Measurements from ENCODE around the gene CEP164. TPM values are rescaled to one million over a fixed set of nuclear protein-coding genes. Genes with fewer than 3 reads are reported as not detected.

Gene CEP164
- total and polyA plus RNA-seq, 2 of the 8 experiments (the other 6 are each of a cell fraction or from before 2014, with no cell fraction given) = 8.4 to 20.8 TPM

DNA sequence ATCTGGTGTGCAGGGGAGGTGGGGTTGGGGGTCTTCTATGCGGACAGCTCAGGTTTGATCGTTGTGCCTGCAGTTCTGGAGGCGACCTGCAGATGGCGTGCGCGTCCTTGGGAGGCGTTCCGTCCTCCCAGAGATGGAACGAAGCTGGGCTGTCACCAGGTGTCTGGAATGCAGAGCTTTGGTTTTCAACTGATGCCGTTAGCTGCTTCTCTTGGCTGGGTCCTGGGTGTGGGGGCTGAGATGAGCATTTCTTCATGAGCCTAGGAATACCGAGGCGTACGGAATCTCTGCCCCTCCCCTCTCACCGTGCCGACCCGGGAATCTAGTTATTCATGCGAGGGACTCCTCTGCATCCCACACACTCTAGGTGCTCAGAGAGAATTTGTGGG lies 98.6 kb downstream of the CEP164 start:
- FAIRE-seq (peak; percentile 95), DNase-seq (ENCODE audit: low read depth in 1 of 2, low spot score in 2 of 2) (peak; percentile 57 to 99)
- Histone ChIP-seq H2AK5ac (ENCODE audit: low read depth, low read length) (no peak overlapping the region), H2AFZ (ENCODE audit: low read length) (no peak overlapping the region), H3K18ac (ENCODE audit: extremely low read depth, low read length) (no peak overlapping the region; the same call in 1 of the 2 replicates), H4K5ac (ENCODE audit: insufficient read length, low read depth, low read length) (no peak overlapping the region), H3K79me2 (ENCODE audit: control insufficient read depth in 1 of 2, insufficient read depth in 2 of 2, low read length in 2 of 2) (no peaks in the 10 kb centered on the region), H4K20me1 (replicated peaks in 1 of 2; ENCODE audit: control insufficient read depth in 1 of 2, insufficient read depth in 2 of 2, low read length in 2 of 2) (no peaks in the 10 kb centered on the region), H3K4me1 (replicated peaks in 1 of 4; ENCODE audit: control insufficient read depth in 3 of 4, insufficient read depth in 4 of 4, low read length in 3 of 4) (peaks cover 0 to 7% (median 4%) of the 10 kb centered on the region in 4 experiments; a peak in 6 of 7 replicates), H3K4ac (replicated peaks; ENCODE audit: insufficient read length, low read depth, low read length) (no peak overlapping the region), H3K9me3 (ENCODE audit: insufficient read depth in 2 of 2, low read depth in 1 of 2, low read length in 1 of 2) (no peaks in the 10 kb centered on the region), H2BK120ac (replicated peaks; ENCODE audit: low read depth, low read length) (no peak overlapping the region), H3K27ac (ENCODE audit: low read depth, low read length) (no peak overlapping the region), H2BK20ac (ENCODE audit: low read length) (peak overlapping the region; percentile 61; the same call in 1 of the 2 replicates), H3K23ac (ENCODE audit: insufficient read length) (no peak overlapping the region), H3K14ac (ENCODE audit: insufficient read length) (no peak overlapping the region), H2BK12ac (ENCODE audit: low read depth, low read length) (no peak overlapping the region), H2BK15ac (ENCODE audit: low read length) (no peak overlapping the region), H2BK5ac (ENCODE audit: low read depth, low read length) (no peak overlapping the region), H3K4me3 (ENCODE audit: extremely low read depth in 1 of 4, insufficient read depth in 2 of 4, low read depth in 3 of 4, low read length in 4 of 4) (no peak overlapping the region; a peak in 2 of 8 replicates), H3K27me3 (replicated peaks in 1 of 4; ENCODE audit: control insufficient read depth in 3 of 4, extremely low read depth in 1 of 4, insufficient read depth in 3 of 4, low read length in 3 of 4) (no peaks in the 10 kb centered on the region; a peak in 1 of 7 replicates), H3K9ac (replicated peaks in 1 of 4; ENCODE audit: extremely low read depth in 1 of 4, low read depth in 3 of 4, low read length in 3 of 4) (no peak overlapping the region), H3K56ac (replicated peaks; ENCODE audit: insufficient read length, low read depth, low read length) (no peak overlapping the region), H3K4me2 (ENCODE audit: insufficient read depth in 1 of 2, low read depth in 2 of 2, low read length in 2 of 2) (peak overlapping the region in 1 of 2 experiments; percentile 47; a peak in 1 of 4 replicates), H4K8ac (ENCODE audit: extremely low read depth, insufficient read depth, low read length) (no peak overlapping the region), H4K91ac (replicated peaks; ENCODE audit: insufficient read length, low read length) (no peak overlapping the region), H3K36me3 (ENCODE audit: control insufficient read depth in 2 of 4, insufficient read depth in 4 of 4, low read length in 3 of 4) (no peaks in the 10 kb centered on the region), H3K79me1 (ENCODE audit: low read depth, low read length) (no peaks in the 10 kb centered on the region), H3K23me2 (ENCODE audit: low read depth, low read length) (no peaks in the 10 kb centered on the region)
- 21% methylated on average over 17 of the region's 17 CpGs; no CpG with 5 or more reads in 1 of the 2 experiments for WGBS, 2 experiments (ENCODE audit: extremely low coverage in 1 of 2, insufficient coverage in 1 of 2, insufficient read length in 1 of 2, insufficient replicate concordance in 2 of 2, low coverage in 1 of 2, low lambda C conversion rate in 2 of 2, missing lambda C conversion rate in 1 of 2)
- POLR2A ChIA-PET (ENCODE audit: partially characterized antibody) = interaction anchor here (0.6 to 1.8 kb wide), 2 partner anchors 11 to 383 kb away, joined by 3 to 4 read pairs; no protein-coding TSS in a partner anchor
- CTCF ChIA-PET (ENCODE audit: partially characterized antibody) = interaction anchor here (0.7 to 10.9 kb wide), 111 partner anchors 9 to 651 kb away, joined by 3 to 142 read pairs (median 5); partner anchors contain the start of genes CEP164, FXYD2 and TMPRSS4
- TF ChIP-seq SIN3A (conservative IDR thresholded peaks at IDR 0.05 in 1 of 2, IDR thresholded peaks at IDR 0.05 in 1 of 2; ENCODE audit: low read depth in 1 of 2, low read length in 2 of 2) (0 out of 4 replicates have a peak, but pooled peaks have one; percentile 39 to 48), RBBP5 (IDR thresholded peaks at IDR 0.05; ENCODE audit: borderline replicate concordance, low read depth, low read length) (no peak), CREB1 (IDR thresholded peaks at IDR 0.05) (peak; percentile 31; the same call in 1 of the 2 replicates), RAD21 (IDR thresholded peaks at IDR 0.05 in 1 of 2, conservative IDR thresholded peaks at IDR 0.05 in 1 of 2; ENCODE audit: low read depth in 2 of 2, low read length in 2 of 2) (peak; percentile 96 to 98), SP2 (IDR thresholded peaks at IDR 0.05; ENCODE audit: low read length) (no peak), TBP (IDR thresholded peaks at IDR 0.05; ENCODE audit: low read depth, low read length) (0 out of 2 replicates have a peak, but pooled peaks have one; percentile 19), KDM5A (IDR thresholded peaks at IDR 0.05; ENCODE audit: low read length) (peak; percentile 14; the same call in 1 of the 2 replicates), FOSL1 (IDR thresholded peaks at IDR 0.05; ENCODE audit: insufficient read depth, low read depth, low read length) (no peak)
- TF ChIP-seq, protein P1, sequence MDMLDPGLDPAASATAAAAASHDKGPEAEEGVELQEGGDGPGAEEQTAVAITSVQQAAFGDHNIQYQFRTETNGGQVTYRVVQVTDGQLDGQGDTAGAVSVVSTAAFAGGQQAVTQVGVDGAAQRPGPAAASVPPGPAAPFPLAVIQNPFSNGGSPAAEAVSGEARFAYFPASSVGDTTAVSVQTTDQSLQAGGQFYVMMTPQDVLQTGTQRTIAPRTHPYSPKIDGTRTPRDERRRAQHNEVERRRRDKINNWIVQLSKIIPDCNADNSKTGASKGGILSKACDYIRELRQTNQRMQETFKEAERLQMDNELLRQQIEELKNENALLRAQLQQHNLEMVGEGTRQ (IDR thresholded peaks at IDR 0.05; ENCODE audit: low read length) = no peak
- TF ChIP-seq, protein P2, sequence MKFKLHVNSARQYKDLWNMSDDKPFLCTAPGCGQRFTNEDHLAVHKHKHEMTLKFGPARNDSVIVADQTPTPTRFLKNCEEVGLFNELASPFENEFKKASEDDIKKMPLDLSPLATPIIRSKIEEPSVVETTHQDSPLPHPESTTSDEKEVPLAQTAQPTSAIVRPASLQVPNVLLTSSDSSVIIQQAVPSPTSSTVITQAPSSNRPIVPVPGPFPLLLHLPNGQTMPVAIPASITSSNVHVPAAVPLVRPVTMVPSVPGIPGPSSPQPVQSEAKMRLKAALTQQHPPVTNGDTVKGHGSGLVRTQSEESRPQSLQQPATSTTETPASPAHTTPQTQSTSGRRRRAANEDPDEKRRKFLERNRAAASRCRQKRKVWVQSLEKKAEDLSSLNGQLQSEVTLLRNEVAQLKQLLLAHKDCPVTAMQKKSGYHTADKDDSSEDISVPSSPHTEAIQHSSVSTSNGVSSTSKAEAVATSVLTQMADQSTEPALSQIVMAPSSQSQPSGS (IDR thresholded peaks at IDR 0.05; ENCODE audit: low read length) = no peak
